MCF 10A (cell line): ENCODE results near the gene FRMPD4. TPM values are rescaled to one million over a fixed set of nuclear protein-coding genes. Genes with fewer than 3 reads are reported as not detected.

Source experiments
- BruUV-seq: library from RNA; stranded (reverse); fragments of 400-500 nt; replicated peaks from 2 replicates; lab custom pipeline; 2021; lab: Mats Ljungman, UMichigan
- CTCF ChIA-PET: fragments of 300-600 bp; sonication (Branson Sonifier 250); formaldehyde crosslinking; extraction: SDS; loops from one replicate; lab custom pipeline; 2021; ENCODE audit warnings: antibody characterized with exemption, inconsistent platforms; lab: Yijun Ruan, JAX
- POLR2A ChIA-PET: fragments of 300-600, 350-650 bp; sonication (Branson Sonifier 250); formaldehyde crosslinking; extraction: SDS; loops from one replicate; lab custom pipeline; 2020; ENCODE audit warnings: antibody characterized with exemption, inconsistent platforms; lab: Yijun Ruan, JAX
- DNase-seq: peaks from one replicate; pipeline ENCODE4 v3.0.0-alpha.2; 2018; ENCODE audit not compliant: unreplicated experiment
- H3K27ac Mint-ChIP-seq: one replicate; pipeline ENCODE4 v1.8.0; 2022; ENCODE audit warnings: mild to moderate bottlenecking, low read depth, mixed read lengths; ENCODE audit not compliant: unreplicated experiment
- H3K27me3 Mint-ChIP-seq: one replicate; pipeline ENCODE4 v1.8.0; 2022; ENCODE audit warnings: mixed read lengths; ENCODE audit not compliant: insufficient read depth, unreplicated experiment
- H3K36me3 Mint-ChIP-seq: one replicate; pipeline ENCODE4 v1.8.0; 2022; ENCODE audit warnings: mild to moderate bottlenecking, moderate library complexity, mixed read lengths; ENCODE audit not compliant: insufficient read depth, unreplicated experiment
- H3K4me1 Mint-ChIP-seq: one replicate; pipeline ENCODE4 v1.8.0; 2022; ENCODE audit warnings: mixed read lengths; ENCODE audit not compliant: insufficient read depth, unreplicated experiment
- H3K4me3 Mint-ChIP-seq: one replicate; pipeline ENCODE4 v1.8.0; 2022; ENCODE audit warnings: mild to moderate bottlenecking, moderate library complexity, mixed read lengths; ENCODE audit not compliant: unreplicated experiment
- H3K9me3 Mint-ChIP-seq: one replicate; pipeline ENCODE4 v1.8.0; 2022; ENCODE audit warnings: mixed read lengths; ENCODE audit not compliant: unreplicated experiment
- intact Hi-C: fragments of 100-400 bp; cut with micrococcal nuclease; formaldehyde crosslinking; loops from 2 replicates; pipeline ENCODE4 v1.14.1; 2022
- total RNA-seq: library from RNA; stranded (reverse); gene quantifications from 2 replicates; pipeline ENCODE4 v1.2.3, GENCODE V29; 2022
- TF ChIP-seq, protein P1 (sequence below): fragments of 200-600 bp; IDR thresholded peaks from one replicate; pipeline ENCODE4 v1.8.0; 2022; ENCODE audit warnings: antibody characterized with exemption, mild to moderate bottlenecking; ENCODE audit not compliant: unreplicated experiment

Gene FRMPD4
- total RNA-seq, 1 experiment from 2014 or later = not detected

DNA sequence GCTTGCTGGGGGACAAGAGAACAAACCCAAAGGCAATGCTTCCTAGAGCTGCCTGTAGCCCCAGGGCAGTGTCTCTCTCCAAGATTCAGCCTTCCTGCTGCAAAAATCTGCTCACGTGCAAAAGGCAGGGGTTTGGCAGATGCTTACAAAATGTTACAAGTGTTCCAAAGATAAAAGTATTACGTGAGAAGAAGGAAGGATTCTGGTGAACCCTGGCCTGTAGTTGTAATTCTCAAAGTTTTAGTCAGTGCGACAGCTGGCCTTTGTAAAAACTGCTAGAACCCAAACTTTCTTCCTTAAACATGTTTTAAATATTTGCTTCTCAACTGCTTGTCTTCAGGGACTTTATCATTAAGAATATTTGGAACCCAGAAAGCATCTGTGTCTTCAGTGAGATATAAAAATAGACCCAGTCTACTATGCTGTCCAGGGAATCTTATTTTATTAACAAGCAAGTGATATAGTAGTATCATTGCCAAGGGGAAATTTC lies 232.3 kb downstream of the FRMPD4 start:
- H3K27me3 Mint-ChIP-seq = no peaks in the 10 kb centered on the region
- intact Hi-C loops = no loop called here
- DNase-seq = peak; percentile 16
- no peaks in the 10 kb centered on the region for H3K36me3 Mint-ChIP-seq
- ChIA-PET POLR2A (no interaction called here), CTCF (no interaction called here)
- no peaks in the 10 kb centered on the region for H3K9me3 Mint-ChIP-seq
- no peak overlapping the region for H3K4me3 Mint-ChIP-seq
- peaks cover 7% of the 10 kb centered on the region for H3K4me1 Mint-ChIP-seq
- no peak overlapping the region for H3K27ac Mint-ChIP-seq
- no TSS peak for BruUV-seq
- TF ChIP-seq, protein P1, sequence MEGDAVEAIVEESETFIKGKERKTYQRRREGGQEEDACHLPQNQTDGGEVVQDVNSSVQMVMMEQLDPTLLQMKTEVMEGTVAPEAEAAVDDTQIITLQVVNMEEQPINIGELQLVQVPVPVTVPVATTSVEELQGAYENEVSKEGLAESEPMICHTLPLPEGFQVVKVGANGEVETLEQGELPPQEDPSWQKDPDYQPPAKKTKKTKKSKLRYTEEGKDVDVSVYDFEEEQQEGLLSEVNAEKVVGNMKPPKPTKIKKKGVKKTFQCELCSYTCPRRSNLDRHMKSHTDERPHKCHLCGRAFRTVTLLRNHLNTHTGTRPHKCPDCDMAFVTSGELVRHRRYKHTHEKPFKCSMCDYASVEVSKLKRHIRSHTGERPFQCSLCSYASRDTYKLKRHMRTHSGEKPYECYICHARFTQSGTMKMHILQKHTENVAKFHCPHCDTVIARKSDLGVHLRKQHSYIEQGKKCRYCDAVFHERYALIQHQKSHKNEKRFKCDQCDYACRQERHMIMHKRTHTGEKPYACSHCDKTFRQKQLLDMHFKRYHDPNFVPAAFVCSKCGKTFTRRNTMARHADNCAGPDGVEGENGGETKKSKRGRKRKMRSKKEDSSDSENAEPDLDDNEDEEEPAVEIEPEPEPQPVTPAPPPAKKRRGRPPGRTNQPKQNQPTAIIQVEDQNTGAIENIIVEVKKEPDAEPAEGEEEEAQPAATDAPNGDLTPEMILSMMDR = no peak

DNA sequence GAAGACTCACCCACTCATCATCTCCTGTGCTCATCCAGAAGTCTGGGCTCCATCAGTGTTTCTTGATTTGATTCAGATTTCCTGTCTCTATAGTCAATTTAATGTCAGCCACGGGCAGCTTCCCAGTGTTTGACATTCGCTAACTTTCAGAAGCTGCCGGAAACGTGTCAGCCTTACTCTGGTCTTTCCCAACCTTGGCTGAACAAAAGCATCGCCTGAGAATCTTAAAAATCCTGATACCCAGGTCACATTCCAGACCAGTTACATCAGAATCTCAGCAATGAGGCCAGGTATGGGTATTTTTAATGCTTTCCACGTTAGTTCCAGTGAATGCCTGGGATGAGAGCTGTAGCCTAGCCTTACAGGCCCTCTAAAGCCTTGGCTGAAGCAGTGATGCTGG lies 233.8 kb downstream of the FRMPD4 start:
- no peak overlapping the region for H3K27ac Mint-ChIP-seq
- no peaks in the 10 kb centered on the region for H3K36me3 Mint-ChIP-seq
- ChIA-PET POLR2A (no interaction called here), CTCF (no interaction called here)
- H3K4me3 Mint-ChIP-seq = no peak overlapping the region
- peaks cover 7% of the 10 kb centered on the region for H3K4me1 Mint-ChIP-seq
- TF ChIP-seq, protein P1 = no peak
- intact Hi-C loops = no loop called here
- no peaks in the 10 kb centered on the region for H3K9me3 Mint-ChIP-seq
- DNase-seq = peak; percentile 56
- BruUV-seq = no TSS peak
- H3K27me3 Mint-ChIP-seq = no peaks in the 10 kb centered on the region

DNA sequence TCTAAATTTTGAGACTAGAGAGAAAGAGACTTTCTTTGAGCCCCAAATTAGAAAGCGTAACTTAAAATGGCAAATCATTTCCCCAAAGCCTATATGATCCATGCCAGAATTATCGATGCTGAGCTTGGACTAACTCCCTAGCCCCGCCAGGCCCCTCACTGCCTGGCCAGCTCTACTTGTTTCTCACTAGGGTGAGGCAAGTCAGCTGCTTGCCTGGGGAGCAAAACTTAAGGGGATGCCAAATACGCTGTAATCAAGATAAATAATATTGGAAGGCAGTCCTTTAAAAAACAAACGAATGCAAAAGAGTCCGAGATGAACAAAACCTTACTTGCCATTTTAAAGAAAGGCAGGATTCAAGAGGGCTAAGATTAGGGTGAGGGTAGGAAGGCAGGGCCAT lies 236.0 kb downstream of the FRMPD4 start:
- ChIA-PET POLR2A (no interaction called here), CTCF (no interaction called here)
- intact Hi-C loops = no loop called here
- no peak overlapping the region for H3K4me3 Mint-ChIP-seq
- H3K9me3 Mint-ChIP-seq = no peaks in the 10 kb centered on the region
- no peak overlapping the region for H3K27ac Mint-ChIP-seq
- no TSS peak for BruUV-seq
- no peaks in the 10 kb centered on the region for H3K36me3 Mint-ChIP-seq
- no peaks in the 10 kb centered on the region for H3K27me3 Mint-ChIP-seq
- no peak for DNase-seq
- TF ChIP-seq, protein P1 = no peak
- H3K4me1 Mint-ChIP-seq = peaks cover 7% of the 10 kb centered on the region

DNA sequence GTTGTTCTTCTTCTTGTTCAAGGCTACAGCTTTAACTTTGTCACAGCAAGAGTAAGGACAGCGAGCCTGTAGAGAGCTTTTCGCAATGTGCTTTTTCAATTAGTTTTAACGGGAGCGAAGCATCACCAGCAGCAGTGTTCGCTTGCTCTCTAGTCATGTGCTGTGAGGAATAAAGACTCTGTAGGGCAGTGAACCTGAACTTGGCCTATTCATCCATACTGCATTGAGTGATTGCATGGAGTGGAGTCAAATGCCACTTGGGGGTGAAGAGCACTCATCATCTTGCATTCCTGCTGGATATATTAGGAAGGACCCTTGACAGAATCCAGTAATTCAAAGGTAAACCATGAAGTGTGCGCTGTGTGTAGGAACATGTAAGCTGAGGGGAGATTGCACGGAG lies 240.0 kb downstream of the FRMPD4 start:
- Mint-ChIP-seq H3K27ac (no peak overlapping the region), H3K9me3 (no peaks in the 10 kb centered on the region), H3K4me3 (no peak overlapping the region), H3K4me1 (peaks cover 5% of the 10 kb centered on the region), H3K36me3 (no peaks in the 10 kb centered on the region), H3K27me3 (no peaks in the 10 kb centered on the region)
- POLR2A ChIA-PET = no interaction called here
- CTCF ChIA-PET = interaction anchor here (1.0 to 1.1 kb wide), 2 partner anchors 32 to 232 kb away, joined by 3 to 4 read pairs; no protein-coding TSS in a partner anchor
- BruUV-seq = no TSS peak
- TF ChIP-seq, protein P1 = no peak
- intact Hi-C loops = no loop called here
- no peak for DNase-seq
